ENCODE results near the gene NAV1. TPM values are rescaled to one million over a fixed set of nuclear protein-coding genes. Genes with fewer than 3 reads are reported as not detected.

The NAV1 gene
- total and polyA plus RNA-seq, 2 experiments from 2014 or later: 22.7 to 37.4 TPM

DNA sequence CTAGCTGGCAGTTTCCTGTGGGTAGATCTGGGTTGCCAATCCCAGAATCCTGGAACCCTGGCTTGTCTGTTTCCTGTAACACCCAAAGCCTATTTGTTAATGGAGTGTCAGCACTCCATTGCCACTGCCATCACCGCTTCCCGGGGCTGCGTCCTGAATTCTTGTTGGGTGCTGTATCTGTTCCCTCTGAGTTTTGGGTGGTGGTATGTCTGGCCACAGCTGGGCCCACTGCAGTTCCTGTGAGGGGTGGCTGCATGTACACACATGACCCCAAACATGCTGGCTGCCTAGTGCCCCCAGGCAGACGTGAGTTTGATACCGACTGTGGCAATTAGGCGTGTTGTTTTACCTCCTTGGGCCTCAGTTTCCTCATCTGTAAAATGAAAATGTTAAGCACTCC, 29.3 kb downstream of the NAV1 start:
- Histone ChIP-seq H3K4me3 (no peak overlapping the region), H3K27me3 (ENCODE audit: insufficient read depth) (no peaks in the 10 kb centered on the region), H3K36me3 (ENCODE audit: insufficient read depth) (no peaks in the 10 kb centered on the region), H3K9me2 (ENCODE audit: insufficient read depth) (no peaks in the 10 kb centered on the region), H2AFZ (no peak overlapping the region), H3K4me1 (ENCODE audit: insufficient read depth) (no peaks in the 10 kb centered on the region), H3K79me2 (replicated peaks; ENCODE audit: insufficient read depth) (no peaks in the 10 kb centered on the region), H3F3A (replicated peaks; ENCODE audit: low read depth) (no peaks in the 10 kb centered on the region), H4K20me1 (replicated peaks; ENCODE audit: insufficient read depth) (no peaks in the 10 kb centered on the region), H3K4me2 (no peak overlapping the region), H3K27ac (ENCODE audit: low read depth) (no peak overlapping the region)
- H3K4me3 Mint-ChIP-seq: no peak overlapping the region
- H3K4me1 Mint-ChIP-seq: peaks cover 21% of the 10 kb centered on the region
- ATAC-seq: no peak
- H3K36me3 Mint-ChIP-seq (ENCODE audit: low read depth): no peaks in the 10 kb centered on the region
- no peak for DNase-seq (ENCODE audit: low spot score)
- peaks cover 4% of the 10 kb centered on the region for H3K27me3 Mint-ChIP-seq (ENCODE audit: insufficient read depth, low read depth, poor library complexity)
- no peak for TF ChIP-seq EZH2 (IDR thresholded peaks at IDR 0.05; ENCODE audit: low read depth, unreplicated experiment)
- no peak for TF ChIP-seq CREB1 (CRISPR knock-in tag; IDR thresholded peaks at IDR 0.05; ENCODE audit: low read depth)
- TF ChIP-seq JUNB (IDR thresholded peaks at IDR 0.05; ENCODE audit: unreplicated experiment): no peak
- no peak for TF ChIP-seq NANOG (IDR thresholded peaks at IDR 0.05; ENCODE audit: borderline replicate concordance)
- TF ChIP-seq ZNF114 (CRISPR knock-in tag; IDR thresholded peaks at IDR 0.05): no peak
- no peak for TF ChIP-seq ETS1 (IDR thresholded peaks at IDR 0.05)
- TF ChIP-seq REST (IDR thresholded peaks at IDR 0.05; ENCODE audit: unreplicated experiment): no peak
- TF ChIP-seq, protein P1, sequence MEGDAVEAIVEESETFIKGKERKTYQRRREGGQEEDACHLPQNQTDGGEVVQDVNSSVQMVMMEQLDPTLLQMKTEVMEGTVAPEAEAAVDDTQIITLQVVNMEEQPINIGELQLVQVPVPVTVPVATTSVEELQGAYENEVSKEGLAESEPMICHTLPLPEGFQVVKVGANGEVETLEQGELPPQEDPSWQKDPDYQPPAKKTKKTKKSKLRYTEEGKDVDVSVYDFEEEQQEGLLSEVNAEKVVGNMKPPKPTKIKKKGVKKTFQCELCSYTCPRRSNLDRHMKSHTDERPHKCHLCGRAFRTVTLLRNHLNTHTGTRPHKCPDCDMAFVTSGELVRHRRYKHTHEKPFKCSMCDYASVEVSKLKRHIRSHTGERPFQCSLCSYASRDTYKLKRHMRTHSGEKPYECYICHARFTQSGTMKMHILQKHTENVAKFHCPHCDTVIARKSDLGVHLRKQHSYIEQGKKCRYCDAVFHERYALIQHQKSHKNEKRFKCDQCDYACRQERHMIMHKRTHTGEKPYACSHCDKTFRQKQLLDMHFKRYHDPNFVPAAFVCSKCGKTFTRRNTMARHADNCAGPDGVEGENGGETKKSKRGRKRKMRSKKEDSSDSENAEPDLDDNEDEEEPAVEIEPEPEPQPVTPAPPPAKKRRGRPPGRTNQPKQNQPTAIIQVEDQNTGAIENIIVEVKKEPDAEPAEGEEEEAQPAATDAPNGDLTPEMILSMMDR (conservative IDR thresholded peaks at IDR 0.05; ENCODE audit: low read depth in 2 of 2): no peak
- TF ChIP-seq POLR2AphosphoS5 (IDR thresholded peaks at IDR 0.05; ENCODE audit: low read depth): no peak
- H3K9me3 Mint-ChIP-seq: no peaks in the 10 kb centered on the region
- H3K27ac Mint-ChIP-seq: no peak overlapping the region

DNA sequence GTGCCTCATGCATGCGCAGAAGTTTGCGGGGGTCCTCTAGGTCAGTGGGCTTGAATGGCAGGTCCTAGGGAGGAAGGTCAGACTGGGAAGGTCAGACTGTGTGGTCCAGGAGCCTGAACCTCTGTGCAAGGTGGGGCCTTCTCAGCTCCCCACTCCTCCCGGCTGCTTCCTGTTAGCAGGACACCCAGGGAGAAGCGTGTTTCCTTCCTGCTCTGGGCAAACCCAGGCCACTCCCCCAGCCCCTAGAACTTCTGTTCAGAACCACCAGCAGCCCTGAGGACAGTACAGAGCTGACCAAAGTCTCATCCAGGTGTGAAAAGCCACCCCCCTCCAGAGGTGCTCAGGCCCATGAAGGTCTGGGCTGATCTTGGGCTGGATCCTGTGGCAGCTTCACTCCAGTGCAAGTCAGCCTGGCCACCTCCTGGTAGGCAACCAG, 29.9 kb downstream of the NAV1 start:
- H3K36me3 ChIP-seq (ENCODE audit: insufficient read depth): no peaks in the 10 kb centered on the region
- no peak overlapping the region for H3K27ac Mint-ChIP-seq
- H3K27me3 Mint-ChIP-seq (ENCODE audit: insufficient read depth, low read depth, poor library complexity): peaks cover 4% of the 10 kb centered on the region
- H3F3A ChIP-seq (replicated peaks; ENCODE audit: low read depth): no peaks in the 10 kb centered on the region
- no peaks in the 10 kb centered on the region for H3K27me3 ChIP-seq (ENCODE audit: insufficient read depth)
- H3K4me3 Mint-ChIP-seq: no peak overlapping the region
- no peak overlapping the region for H3K4me2 ChIP-seq
- H3K9me2 ChIP-seq (ENCODE audit: insufficient read depth): no peaks in the 10 kb centered on the region
- no peaks in the 10 kb centered on the region for H3K4me1 ChIP-seq (ENCODE audit: insufficient read depth)
- H3K36me3 Mint-ChIP-seq (ENCODE audit: low read depth): no peaks in the 10 kb centered on the region
- no peaks in the 10 kb centered on the region for H3K9me3 Mint-ChIP-seq
- no peaks in the 10 kb centered on the region for H3K79me2 ChIP-seq (replicated peaks; ENCODE audit: insufficient read depth)
- DNase-seq (ENCODE audit: low spot score) (no peak), ATAC-seq (no peak)
- H3K4me3 ChIP-seq: no peak overlapping the region
- no peak overlapping the region for H3K27ac ChIP-seq (ENCODE audit: low read depth)
- no peaks in the 10 kb centered on the region for H4K20me1 ChIP-seq (replicated peaks; ENCODE audit: insufficient read depth)
- peaks cover 21% of the 10 kb centered on the region for H3K4me1 Mint-ChIP-seq
- H2AFZ ChIP-seq: no peak overlapping the region
- TF ChIP-seq ZNF462 (CRISPR knock-in tag; IDR thresholded peaks at IDR 0.05) (no peak), STAT1 (IDR thresholded peaks at IDR 0.05; ENCODE audit: unreplicated experiment) (no peak)
